IPS-11a (cell line): ENCODE results near the gene ITGB6.

Source experiments
- H3K4me3 ChIP-seq: one replicate; pipeline ENCODE4 v1.5.1; 2013; ENCODE audit warnings: low read depth, low read length, control low read depth

ITGB6 gene

DNA sequence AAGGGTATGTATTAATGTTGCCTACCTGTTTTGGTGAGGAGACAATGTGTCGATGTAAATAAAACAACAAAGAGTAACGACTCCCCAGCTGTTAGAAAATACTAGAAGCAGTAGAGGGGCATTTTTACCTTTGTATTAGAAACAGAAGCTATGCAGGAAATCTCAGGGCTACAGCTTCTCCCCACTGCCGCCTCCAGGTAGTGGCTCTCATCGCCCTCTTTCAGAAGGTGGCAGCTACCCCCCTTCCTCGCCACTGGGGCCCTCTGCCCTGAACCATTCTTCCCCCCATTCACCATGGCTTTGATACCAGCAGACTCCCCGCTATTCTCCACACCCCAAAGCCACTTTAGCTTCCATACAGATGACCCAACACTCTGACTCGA, 144.4 kb downstream of the ITGB6 start:
- H3K4me3 ChIP-seq = no peak overlapping the region

- no peak overlapping the region for H3K4me3 ChIP-seq
These were observed 144.9 kb downstream of the ITGB6 start for GRCh38 chr2:160054984-160055725.

DNA sequence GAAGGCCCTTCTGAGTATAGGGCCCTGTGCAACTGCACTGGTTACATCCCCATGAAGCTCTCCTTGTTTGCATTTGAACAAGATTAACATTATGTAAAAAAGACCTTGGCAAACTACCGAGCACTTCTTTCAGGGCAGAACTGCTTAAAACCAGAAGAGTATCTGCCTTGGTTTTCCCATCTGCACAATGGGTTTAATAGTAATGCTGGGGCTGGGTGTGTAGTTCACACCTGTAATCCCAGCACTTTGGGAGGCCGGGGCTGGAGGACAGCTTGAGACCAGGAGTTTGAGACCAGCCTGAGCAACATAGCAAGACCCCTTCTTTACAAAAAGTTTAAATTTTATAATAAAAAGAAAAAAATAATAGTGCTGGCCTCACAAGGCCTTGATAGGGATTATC, 146.1 kb downstream of the ITGB6 start:
- H3K4me3 ChIP-seq = no peak overlapping the region

DNA sequence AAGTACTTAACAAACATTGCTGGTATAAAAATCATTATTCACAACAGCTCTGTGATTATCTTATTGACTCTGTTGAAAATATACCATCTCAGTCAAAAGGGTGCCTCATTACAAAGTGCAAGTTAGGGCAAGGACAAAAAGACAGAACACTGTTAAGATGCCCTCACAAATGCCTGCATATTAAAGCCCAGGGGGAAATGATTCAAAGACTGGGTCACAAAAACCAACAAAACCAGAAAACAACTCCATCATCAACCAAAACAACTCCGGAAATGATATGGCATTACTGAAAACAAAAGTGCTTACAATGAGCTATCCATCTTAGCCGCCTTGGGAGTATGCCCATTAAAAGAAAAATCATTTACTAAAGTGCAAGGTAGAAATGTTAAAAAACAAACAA, 147.5 kb downstream of the ITGB6 start:
- H3K4me3 ChIP-seq = no peak overlapping the region

GRCh38 chr2:160051371-160051800, 148.7 kb downstream of the ITGB6 start:
- no peak overlapping the region for H3K4me3 ChIP-seq

GRCh38 chr2:160050147-160050546, 149.9 kb downstream of the ITGB6 start:
- no peak overlapping the region for H3K4me3 ChIP-seq
